Measurements from ENCODE around the gene PLCB4. TPM values are rescaled to one million over a fixed set of nuclear protein-coding genes. Genes with fewer than 3 reads are reported as not detected.

Gene PLCB4
- total RNA-seq, 1 donor from 2014 or later: not detected

DNA sequence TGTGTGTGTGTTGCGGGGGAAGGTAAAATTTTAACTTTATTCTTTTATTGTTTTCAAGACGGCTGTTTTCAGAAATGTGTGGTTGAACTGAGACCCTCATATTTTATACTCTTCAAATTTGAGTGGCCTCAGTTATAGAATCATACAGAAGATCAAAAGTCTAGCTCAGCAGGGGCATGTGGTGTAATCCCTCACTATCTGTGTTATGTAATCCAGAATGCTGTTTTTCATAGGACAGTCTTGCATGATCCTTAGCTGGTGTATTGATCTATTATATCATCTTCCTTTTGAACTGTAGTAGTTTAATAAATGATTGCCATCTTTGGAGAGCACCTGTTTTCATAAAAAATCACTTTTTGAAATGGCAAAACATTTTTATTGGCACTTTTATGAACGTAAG lies 1.4 kb downstream of the PLCB4 start:
- Mint-ChIP-seq H3K4me3 (ENCODE audit: low read depth) (no peak overlapping the region), H3K9me3 (no peaks in the 10 kb centered on the region), H3K27me3 (ENCODE audit: low read depth) (peaks cover 12% of the 10 kb centered on the region), H3K4me1 (ENCODE audit: low read depth) (no peaks in the 10 kb centered on the region), H3K36me3 (ENCODE audit: low read depth) (no peaks in the 10 kb centered on the region), H3K27ac (no peak overlapping the region)
- intact Hi-C loops (cut with micrococcal nuclease): no loop called here
- no peak for DNase-seq (ENCODE audit: low spot score)

GRCh38 chr20:9071976-9072726 lies 3.3 kb downstream of the PLCB4 start:
- peaks cover 12% of the 10 kb centered on the region for H3K27me3 Mint-ChIP-seq (ENCODE audit: low read depth)

DNA sequence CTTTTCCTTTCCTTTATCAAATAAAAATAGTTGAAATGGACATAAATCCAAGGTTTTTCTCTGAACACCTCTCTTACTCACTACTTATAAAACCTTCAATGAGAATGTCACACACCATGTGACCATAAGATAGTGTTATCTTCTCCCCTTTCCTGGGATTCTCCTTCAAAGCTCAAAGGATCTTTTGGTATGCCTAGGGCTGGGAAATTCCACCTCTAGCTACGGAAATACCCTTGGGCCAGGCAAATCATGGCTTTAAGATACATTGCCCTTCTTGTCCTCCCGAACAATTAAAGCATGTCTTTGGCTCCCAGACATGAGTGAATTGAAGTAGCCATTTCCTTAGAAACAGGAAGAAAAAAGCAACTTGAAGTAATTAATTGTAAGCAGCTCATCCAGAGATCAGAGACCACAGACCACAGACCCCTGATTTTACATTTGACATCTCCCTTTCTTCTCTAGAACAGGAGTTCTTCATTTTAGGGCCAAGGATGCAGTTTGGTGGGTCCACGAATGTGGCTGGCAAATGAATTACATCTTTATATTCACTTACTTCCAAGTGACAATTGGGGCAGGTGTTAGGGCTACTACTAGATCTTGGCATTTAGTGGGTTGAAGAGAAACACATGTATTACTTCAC lies 4.1 kb downstream of the PLCB4 start:
- Mint-ChIP-seq H3K36me3 (ENCODE audit: low read depth) (no peaks in the 10 kb centered on the region), H3K4me3 (ENCODE audit: low read depth) (no peak overlapping the region), H3K27ac (no peak overlapping the region), H3K4me1 (ENCODE audit: low read depth) (no peaks in the 10 kb centered on the region), H3K9me3 (no peaks in the 10 kb centered on the region), H3K27me3 (ENCODE audit: low read depth) (peaks cover 10% of the 10 kb centered on the region)
- intact Hi-C loops (cut with micrococcal nuclease): no loop called here
- DNase-seq (ENCODE audit: low spot score): no peak

More at GRCh38 chr20:9071976-9072726, 3.3 kb downstream of the PLCB4 start:
- no peaks in the 10 kb centered on the region for H3K36me3 Mint-ChIP-seq (ENCODE audit: low read depth)
- no peak overlapping the region for H3K4me3 Mint-ChIP-seq (ENCODE audit: low read depth)
- H3K9me3 Mint-ChIP-seq: no peaks in the 10 kb centered on the region
- H3K4me1 Mint-ChIP-seq (ENCODE audit: low read depth): no peaks in the 10 kb centered on the region
- DNase-seq (ENCODE audit: low spot score): no peak
- intact Hi-C loops (cut with micrococcal nuclease): no loop called here
- no peak overlapping the region for H3K27ac Mint-ChIP-seq

DNA sequence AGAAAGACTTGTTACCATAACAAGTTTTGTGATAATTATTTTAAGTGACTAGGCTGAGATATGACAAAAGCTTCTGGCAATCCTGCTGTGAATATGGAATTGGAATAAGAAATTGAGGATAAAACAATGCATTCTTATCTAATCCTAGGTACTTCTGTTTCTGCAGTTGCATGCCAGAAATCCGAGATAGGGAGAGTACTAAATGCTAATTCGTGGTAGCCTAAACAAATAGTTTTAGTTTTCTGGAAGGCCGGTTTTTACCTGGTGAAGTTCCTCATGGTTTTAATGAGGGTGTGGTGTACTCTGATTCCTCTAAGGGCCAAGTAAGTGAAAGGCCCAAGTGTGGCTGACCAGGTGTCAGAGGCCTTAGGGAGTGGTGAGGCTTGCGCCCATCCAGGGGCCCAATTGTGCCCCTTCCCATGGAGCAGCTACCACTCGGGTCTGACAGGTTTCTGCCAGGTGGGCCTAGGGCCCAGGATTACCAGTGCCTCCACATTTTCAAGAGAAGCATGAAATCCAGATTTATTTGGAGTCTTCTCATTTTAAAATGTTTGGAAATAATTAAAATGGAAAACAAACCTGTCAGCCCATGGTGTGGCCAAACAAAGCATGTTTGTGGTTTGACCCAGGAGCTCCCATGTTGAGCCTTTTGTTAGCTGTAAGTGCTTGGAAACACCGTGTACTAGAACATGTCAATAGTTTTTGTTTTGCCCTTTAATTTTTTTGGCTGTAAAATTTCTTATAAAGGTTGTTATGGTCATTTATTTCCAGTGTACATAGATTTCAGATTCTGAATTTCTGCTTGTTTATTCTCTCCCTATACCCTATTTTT lies 6.6 kb downstream of the PLCB4 start:
- H3K9me3 Mint-ChIP-seq: no peaks in the 10 kb centered on the region

GRCh38 chr20:9076440-9076839 lies 7.6 kb downstream of the PLCB4 start:
- intact Hi-C loops (cut with micrococcal nuclease): no loop called here
- no peaks in the 10 kb centered on the region for H3K36me3 Mint-ChIP-seq (ENCODE audit: low read depth)
- H3K4me1 Mint-ChIP-seq (ENCODE audit: low read depth): no peaks in the 10 kb centered on the region
- H3K4me3 Mint-ChIP-seq (ENCODE audit: low read depth): no peak overlapping the region
- no peak for DNase-seq (ENCODE audit: low spot score)
- no peaks in the 10 kb centered on the region for H3K9me3 Mint-ChIP-seq
- H3K27ac Mint-ChIP-seq: no peak overlapping the region
- H3K27me3 Mint-ChIP-seq (ENCODE audit: low read depth): no peaks in the 10 kb centered on the region

More for the DNA sequence above, 6.6 kb downstream of the PLCB4 start:
- Mint-ChIP-seq H3K4me3 (ENCODE audit: low read depth) (no peak overlapping the region), H3K4me1 (ENCODE audit: low read depth) (no peaks in the 10 kb centered on the region), H3K27ac (no peak overlapping the region), H3K27me3 (ENCODE audit: low read depth) (no peaks in the 10 kb centered on the region), H3K36me3 (ENCODE audit: low read depth) (no peaks in the 10 kb centered on the region)
- DNase-seq (ENCODE audit: low spot score): no peak
- intact Hi-C loops (cut with micrococcal nuclease): no loop called here

GRCh38 chr20:9078826-9079731 lies 10.2 kb downstream of the PLCB4 start:
- Mint-ChIP-seq H3K4me1 (ENCODE audit: low read depth) (no peaks in the 10 kb centered on the region), H3K4me3 (ENCODE audit: low read depth) (no peak overlapping the region), H3K27me3 (ENCODE audit: low read depth) (no peaks in the 10 kb centered on the region), H3K36me3 (ENCODE audit: low read depth) (no peaks in the 10 kb centered on the region), H3K27ac (no peak overlapping the region), H3K9me3 (no peaks in the 10 kb centered on the region)
- DNase-seq (ENCODE audit: low spot score): no peak
- intact Hi-C loops (cut with micrococcal nuclease): no loop called here

- no peak overlapping the region for H3K4me3 Mint-ChIP-seq (ENCODE audit: low read depth)
- H3K4me1 Mint-ChIP-seq (ENCODE audit: low read depth): no peaks in the 10 kb centered on the region
- intact Hi-C loops (cut with micrococcal nuclease): no loop called here
- H3K9me3 Mint-ChIP-seq: no peaks in the 10 kb centered on the region
- no peak overlapping the region for H3K27ac Mint-ChIP-seq
- H3K27me3 Mint-ChIP-seq (ENCODE audit: low read depth): no peaks in the 10 kb centered on the region
- no peaks in the 10 kb centered on the region for H3K36me3 Mint-ChIP-seq (ENCODE audit: low read depth)
- DNase-seq (ENCODE audit: low spot score): no peak
Observed at GRCh38 chr20:9081423-9081966, 12.6 kb downstream of the PLCB4 start.

DNA sequence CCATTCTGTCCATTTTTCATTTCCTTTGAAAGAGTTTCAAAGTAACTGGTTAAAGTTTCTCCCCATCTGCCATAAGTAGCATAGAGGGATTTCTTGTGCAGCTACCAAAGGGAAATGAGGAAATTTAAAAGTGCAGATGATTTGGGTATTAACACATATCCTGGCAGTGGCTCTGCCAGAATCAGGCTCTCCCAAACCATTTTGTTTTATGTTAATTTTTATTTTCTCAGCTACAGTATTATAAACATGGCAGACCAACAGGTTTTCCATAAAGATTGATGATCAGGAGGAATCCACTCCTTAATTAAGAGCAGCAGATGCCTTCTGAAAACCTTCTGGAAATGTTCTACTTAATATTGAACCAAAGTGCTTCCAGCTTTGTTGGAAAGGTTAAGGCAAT lies 13.9 kb downstream of the PLCB4 start:
- Mint-ChIP-seq H3K4me1 (ENCODE audit: low read depth) (no peaks in the 10 kb centered on the region), H3K36me3 (ENCODE audit: low read depth) (no peaks in the 10 kb centered on the region), H3K9me3 (no peaks in the 10 kb centered on the region), H3K27ac (no peak overlapping the region), H3K27me3 (ENCODE audit: low read depth) (no peaks in the 10 kb centered on the region), H3K4me3 (ENCODE audit: low read depth) (no peak overlapping the region)
- DNase-seq (ENCODE audit: low spot score): no peak
- intact Hi-C loops (cut with micrococcal nuclease): no loop called here

DNA sequence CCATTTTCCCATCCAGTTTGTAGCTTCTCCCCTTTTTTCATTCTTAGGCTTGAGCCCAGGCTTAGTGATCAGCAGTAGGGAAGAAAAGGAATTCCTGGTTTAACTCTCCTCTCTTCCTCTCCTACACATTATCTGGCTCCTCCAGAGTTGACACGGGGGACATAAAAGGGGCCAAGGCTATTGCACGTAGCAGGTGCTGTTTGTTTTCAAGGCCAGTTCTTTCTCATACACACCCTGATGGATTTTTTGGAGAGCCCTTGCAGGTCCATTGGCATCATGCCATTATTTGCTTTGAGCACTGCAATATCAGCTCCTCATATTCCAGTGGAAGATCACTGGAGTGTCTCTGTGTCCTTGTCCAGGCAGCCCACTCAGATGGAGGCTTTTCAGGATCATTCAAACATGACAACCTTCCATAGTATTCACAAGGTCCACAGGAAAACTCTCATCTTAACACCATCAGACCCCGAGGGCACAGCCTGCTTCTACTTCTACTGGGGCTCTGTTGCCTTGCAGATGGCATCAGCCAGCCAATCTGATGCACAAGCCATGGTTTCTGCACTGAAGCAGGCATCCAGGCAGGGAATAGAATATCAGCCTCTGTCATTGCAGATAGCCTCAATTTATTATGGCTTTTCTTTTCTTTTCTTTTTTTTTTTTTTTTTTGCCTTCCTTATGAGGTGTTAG lies 18.8 kb downstream of the PLCB4 start:
- no peaks in the 10 kb centered on the region for H3K27me3 Mint-ChIP-seq (ENCODE audit: low read depth)
- no peaks in the 10 kb centered on the region for H3K36me3 Mint-ChIP-seq (ENCODE audit: low read depth)

GRCh38 chr20:9088556-9088955 lies 19.7 kb downstream of the PLCB4 start:
- Mint-ChIP-seq H3K4me3 (ENCODE audit: low read depth) (no peak overlapping the region), H3K27ac (no peak overlapping the region), H3K9me3 (no peaks in the 10 kb centered on the region), H3K36me3 (ENCODE audit: low read depth) (no peaks in the 10 kb centered on the region), H3K4me1 (ENCODE audit: low read depth) (no peaks in the 10 kb centered on the region), H3K27me3 (ENCODE audit: low read depth) (no peaks in the 10 kb centered on the region)
- intact Hi-C loops (cut with micrococcal nuclease): no loop called here
- DNase-seq (ENCODE audit: low spot score): no peak

More for the DNA sequence above, 18.8 kb downstream of the PLCB4 start:
- no peak overlapping the region for H3K4me3 Mint-ChIP-seq (ENCODE audit: low read depth)
- intact Hi-C loops (cut with micrococcal nuclease): no loop called here
- no peak for DNase-seq (ENCODE audit: low spot score)
- H3K4me1 Mint-ChIP-seq (ENCODE audit: low read depth): no peaks in the 10 kb centered on the region
- no peak overlapping the region for H3K27ac Mint-ChIP-seq
- H3K9me3 Mint-ChIP-seq: no peaks in the 10 kb centered on the region

DNA sequence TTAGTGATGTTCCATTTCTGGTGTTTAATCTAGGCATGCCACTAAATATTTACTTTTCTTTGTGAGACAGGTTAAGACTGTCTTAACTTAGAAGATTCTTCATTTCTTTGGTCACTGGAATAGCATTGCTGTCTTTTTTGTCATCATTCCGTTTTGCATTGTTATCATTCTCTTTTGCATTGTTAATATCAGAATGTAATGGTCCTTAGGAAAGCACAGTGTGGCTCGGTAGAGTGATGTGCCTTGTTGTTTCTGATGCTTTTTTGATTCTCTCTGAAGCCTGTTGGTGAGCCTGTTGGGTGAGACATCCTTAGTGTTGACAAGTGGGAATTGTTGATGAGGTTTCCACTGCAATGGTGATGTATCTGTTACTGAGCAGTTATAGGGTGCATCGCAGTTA lies 23.2 kb downstream of the PLCB4 start:
- H3K4me3 Mint-ChIP-seq (ENCODE audit: low read depth): no peak overlapping the region
- intact Hi-C loops (cut with micrococcal nuclease): no loop called here
- no peaks in the 10 kb centered on the region for H3K36me3 Mint-ChIP-seq (ENCODE audit: low read depth)
- H3K27ac Mint-ChIP-seq: no peak overlapping the region
- DNase-seq (ENCODE audit: low spot score): no peak
- H3K4me1 Mint-ChIP-seq (ENCODE audit: low read depth): no peaks in the 10 kb centered on the region
- no peaks in the 10 kb centered on the region for H3K27me3 Mint-ChIP-seq (ENCODE audit: low read depth)
- no peaks in the 10 kb centered on the region for H3K9me3 Mint-ChIP-seq

GRCh38 chr20:9092655-9093054 lies 23.8 kb downstream of the PLCB4 start:
- Mint-ChIP-seq H3K36me3 (ENCODE audit: low read depth) (no peaks in the 10 kb centered on the region), H3K4me1 (ENCODE audit: low read depth) (no peaks in the 10 kb centered on the region), H3K4me3 (ENCODE audit: low read depth) (no peak overlapping the region), H3K27me3 (ENCODE audit: low read depth) (no peaks in the 10 kb centered on the region), H3K9me3 (no peaks in the 10 kb centered on the region), H3K27ac (no peak overlapping the region)
- intact Hi-C loops (cut with micrococcal nuclease): no loop called here
- DNase-seq (ENCODE audit: low spot score): no peak

Data from activated T-helper 2 cell treated with anti-CD3 and anti-CD28 coated beads, Interferon-gamma antibody, Interleukin-2, Interleukin-4, amounts not matched to agents 10 μg/mL and 5 μg/mL and 100 μg/mL, durations not matched to agents 14 hours and 24 hours and 36 hours (primary cell).